GM19468 (cell line): ENCODE measurements around the gene ZNF584.

Source experiments
- ATAC-seq: cut with Tn5 transposase; IDR thresholded peaks from one replicate; pipeline ENCODE4 v1.9.1; 2021; ENCODE audit warnings: mild to moderate bottlenecking, moderate library complexity, moderate number of reproducible peaks; ENCODE audit not compliant: unreplicated experiment; ENCODE audit errors: extremely low read depth

ZNF584 gene

DNA sequence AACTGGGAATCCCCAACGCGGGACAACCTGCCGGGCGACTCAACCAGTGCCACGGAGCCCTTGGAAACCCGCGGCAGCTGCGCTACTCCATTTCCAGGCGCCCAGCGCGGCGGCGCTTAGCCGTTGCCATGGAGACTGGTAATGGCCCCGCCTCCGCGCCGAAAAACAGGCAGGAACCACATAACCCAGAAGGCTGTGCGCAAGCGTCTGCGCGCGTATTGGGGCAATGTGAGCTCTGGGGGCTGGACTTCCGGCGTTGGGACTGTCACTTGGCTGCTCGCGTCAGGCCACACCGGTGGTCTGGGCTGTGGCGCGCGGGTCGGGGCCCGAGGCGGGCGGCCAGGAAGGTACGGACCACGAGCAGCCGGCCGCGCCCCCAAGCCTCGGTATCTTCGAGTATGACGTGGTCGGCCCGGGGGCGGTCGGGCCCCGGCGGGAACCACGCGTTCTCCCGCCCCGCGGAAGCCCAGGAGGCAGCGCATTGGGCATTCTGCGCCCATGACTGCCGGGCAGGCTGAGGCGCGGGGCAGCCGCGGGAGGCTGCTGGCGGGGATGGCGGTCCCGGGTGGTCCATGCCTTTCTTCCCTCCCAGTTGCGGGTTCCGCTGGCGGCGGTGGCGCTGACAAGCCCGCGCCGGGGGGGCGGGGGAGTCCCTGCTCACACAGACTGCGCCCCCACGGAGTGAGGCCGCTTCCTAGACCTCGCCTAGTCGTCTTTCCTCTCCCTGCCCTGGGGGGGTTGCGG lies 43.1 kb downstream of the ZNF584 start, which contains the start of gene ZNF324B:
Gene ZNF324B, plus strand, starts transcription at position 265 of the 744 bp plus-strand sequence. CDS start 2,080 bp downstream, outside the sequence.
- peak; percentile 92 for ATAC-seq

DNA sequence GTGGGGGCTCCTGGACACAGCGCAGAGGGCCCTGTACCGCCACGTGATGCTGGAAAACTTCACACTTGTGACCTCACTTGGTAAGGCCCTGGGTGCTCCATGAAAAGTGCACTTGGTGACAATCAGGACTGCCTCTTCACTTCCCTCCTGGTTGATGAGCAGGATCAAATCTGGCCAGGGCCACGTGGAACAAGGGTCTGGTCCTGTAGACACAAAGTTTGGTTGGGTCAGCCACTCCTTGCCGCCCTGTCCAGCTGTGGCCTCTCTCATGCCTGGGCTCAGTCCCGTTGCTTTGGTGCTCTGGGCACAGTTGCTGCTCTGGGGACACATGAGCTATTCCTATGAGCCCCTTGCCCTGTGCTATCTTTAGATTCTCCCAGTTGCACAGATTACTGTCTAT lies 45.3 kb downstream of the ZNF584 start:
- ATAC-seq, result no peak

DNA sequence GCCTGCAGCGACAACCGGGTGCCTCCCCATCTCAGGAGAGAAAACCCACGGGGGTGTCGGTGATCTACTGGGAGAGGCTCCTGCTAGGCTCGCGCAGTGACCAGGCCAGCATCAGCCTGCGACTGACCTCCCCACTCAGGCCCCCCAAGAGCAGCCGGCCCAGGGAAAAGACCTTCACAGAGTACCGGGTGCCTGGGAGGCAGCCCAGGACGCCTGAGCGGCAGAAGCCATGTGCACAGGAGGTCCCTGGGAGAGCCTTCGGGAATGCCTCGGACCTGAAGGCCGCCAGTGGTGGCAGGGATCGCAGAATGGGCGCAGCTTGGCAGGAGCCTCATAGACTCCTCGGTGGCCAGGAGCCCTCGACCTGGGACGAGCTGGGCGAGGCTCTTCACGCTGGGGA lies 46.9 kb downstream of the ZNF584 start:
- ATAC-seq, result no peak

DNA sequence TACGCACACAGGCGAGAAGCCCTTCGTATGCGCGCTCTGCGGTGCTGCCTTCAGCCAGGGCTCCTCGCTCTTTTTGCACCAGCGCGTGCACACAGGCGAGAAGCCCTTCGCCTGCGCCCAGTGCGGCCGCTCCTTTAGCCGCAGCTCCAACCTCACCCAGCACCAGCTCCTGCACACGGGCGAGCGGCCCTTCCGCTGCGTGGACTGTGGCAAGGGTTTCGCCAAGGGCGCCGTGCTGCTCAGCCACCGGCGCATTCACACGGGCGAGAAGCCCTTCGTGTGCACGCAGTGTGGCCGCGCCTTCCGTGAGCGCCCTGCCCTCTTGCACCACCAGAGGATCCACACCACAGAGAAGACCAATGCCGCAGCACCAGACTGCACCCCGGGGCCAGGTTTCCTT lies 47.7 kb downstream of the ZNF584 start:
- ATAC-seq, result no peak

DNA sequence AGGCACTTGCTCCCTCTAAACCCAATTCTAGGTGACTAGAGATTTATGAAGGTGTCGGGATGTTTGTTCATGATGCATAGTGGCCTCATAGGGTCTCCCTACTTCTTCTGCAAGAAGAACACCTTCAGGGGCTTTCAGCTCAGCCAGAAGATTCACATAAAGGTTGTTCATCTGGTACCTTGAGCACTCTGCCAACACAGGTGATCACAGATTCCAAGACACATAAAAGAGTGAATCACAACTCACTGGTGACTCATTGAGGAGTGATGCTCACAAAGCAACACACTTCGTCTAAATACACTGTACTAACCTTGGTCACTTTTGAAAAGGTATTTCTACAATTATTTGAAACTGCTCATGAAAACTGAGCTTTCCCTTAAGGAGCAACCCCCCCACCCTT lies 51.6 kb downstream of the ZNF584 start:
- ATAC-seq, result no peak

DNA sequence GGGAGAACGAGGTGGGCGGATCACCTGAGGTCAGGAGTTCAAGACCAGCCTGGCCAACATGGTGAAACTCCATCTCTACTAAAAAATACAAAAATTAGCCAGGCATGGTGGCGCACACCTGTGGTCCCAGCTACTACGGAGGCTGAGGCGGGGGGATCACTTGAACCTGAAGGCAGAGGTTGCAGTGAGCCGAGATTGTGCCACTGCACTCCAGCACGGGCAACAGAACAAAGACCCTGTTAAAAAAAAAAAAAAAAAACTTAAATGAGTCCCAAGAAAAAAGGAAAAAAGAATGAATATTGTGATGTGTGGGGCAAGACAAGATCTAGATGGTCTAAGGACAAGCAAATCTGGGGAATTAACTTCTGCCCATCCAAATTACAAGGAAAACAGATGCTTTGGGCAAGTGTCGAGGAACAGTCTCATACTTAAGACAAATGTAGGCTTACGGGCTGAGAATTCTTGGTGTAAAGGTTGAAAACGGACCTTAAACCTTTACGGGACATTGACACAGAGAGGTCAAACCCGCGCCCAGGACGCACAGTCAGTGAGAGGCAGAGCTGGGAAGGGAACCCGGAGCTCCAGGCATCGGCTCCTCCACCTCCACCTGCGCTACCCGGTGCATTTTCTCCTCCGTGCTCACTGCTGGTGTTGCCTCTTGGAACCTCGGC lies 57.8 kb downstream of the ZNF584 start:
- ATAC-seq, result no peak

DNA sequence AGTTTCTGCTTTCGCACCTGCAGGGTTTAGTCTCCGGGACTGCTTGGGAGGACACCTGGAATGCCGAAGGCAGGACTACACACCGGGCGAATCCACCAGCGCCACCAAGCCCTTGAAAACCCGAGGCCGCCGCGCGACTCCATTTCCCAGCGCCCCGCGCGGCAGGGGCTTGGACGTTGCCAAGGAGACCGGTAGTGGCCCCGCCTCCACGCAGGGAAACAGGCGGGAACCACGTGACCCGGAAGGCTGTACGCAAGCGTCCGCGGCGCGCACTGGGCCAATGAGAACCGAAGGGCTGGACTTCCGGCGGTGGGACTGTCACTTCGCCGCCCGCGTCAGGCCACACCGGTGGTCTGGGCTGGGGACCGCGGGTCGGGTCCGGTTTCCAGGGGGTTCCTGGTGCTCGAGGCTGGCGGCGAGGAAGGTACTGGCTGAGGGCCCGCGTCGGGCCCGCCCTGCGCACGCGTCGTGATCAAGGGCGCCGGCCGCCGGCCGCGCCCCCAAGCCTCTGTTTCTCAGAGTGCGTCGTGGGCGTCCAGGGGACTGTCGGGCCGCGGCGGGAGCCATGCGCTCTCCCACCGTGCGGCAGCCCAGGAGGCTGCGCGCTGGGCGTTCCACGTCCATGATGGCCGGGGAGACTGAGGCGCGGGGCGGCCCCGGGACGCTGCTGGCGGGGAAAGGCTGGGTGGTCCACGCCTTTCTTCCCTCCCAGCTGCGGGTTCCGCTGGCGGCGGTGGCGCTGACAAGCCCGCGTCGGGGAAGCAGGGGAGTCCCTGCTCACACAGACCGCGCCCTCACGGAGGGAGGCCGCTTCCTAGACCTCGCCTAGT lies 58.5 kb downstream of the ZNF584 start, which contains the start of gene ZNF324:
Gene ZNF324, plus strand, starts transcription at position 321 of the 830 bp plus-strand sequence. CDS start 2,106 bp downstream, outside the sequence.
- peak; percentile 89 for ATAC-seq
